OCI-LY7 (cell line): ENCODE measurements around the gene PLCB1.

Source experiments
- CTCF ChIP-seq: fragments of 200-600 bp; sonication (generic); conservative IDR thresholded peaks from 2 replicates; pipeline ENCODE4 v1.5.1; 2014; ENCODE audit warnings: mild to moderate bottlenecking, antibody characterized with exemption, low read length, moderate library complexity, mixed read lengths
- EZH2phosphoT487 ChIP-seq: fragments of 200-600 bp; sonication (generic); IDR thresholded peaks from 2 replicates; pipeline ENCODE4 v1.6.1; 2018; ENCODE audit warnings: low read depth, borderline replicate concordance, mild to moderate bottlenecking, mixed run types, antibody characterized with exemption, low read length, moderate library complexity, mixed read lengths

- TF ChIP-seq CTCF (no peak), EZH2phosphoT487 (no peak)
Measured at GRCh38 chr20:8152847-8153246, 20.8 kb downstream of the PLCB1 start.
